HG02642 (cell line): ENCODE results near the gene NUDT4.
A peak's percentile ranks its signal among the peaks of the same experiment; 100 is the strongest.
"Not testable (repeated sequence)": the region's sequence is repeated elsewhere in the genome, so short reads cannot be mapped to it uniquely, and the experiment has no call there.

Source experiments
- ATAC-seq: cut with Tn5 transposase; IDR thresholded peaks from one replicate; pipeline ENCODE4 v1.9.1; 2021; ENCODE audit warnings: mild to moderate bottlenecking; ENCODE audit not compliant: unreplicated experiment, poor library complexity

The NUDT4 gene

DNA sequence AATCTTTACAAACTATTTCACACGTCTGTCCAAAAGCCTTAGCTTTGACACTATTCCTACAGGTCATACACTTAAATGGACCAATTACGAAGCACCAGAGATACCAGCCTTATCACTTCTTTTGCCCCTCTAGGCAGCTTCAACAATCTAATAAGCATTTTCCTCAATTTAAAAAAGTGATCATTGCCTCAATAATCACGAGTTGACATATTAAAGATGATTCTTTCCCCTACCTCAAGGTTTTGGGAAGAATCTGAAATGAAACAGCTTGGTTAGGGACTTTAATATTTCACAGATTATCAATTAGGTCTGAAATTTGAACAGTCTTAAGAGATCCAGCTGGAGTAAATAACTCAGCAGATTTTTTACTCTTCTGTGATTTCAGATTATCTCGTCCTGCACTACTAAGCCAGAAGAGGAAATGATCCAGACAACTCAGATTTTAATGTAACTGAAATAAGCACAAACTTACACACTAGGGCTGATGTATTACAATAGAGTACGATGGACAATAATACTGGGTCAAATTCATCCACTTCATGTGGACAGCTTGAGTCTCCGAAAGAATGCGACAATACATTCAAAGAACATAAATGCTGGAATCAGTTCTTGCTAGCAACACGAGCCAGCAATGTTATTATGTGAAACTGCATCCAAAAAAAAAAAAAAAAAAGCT, 48.1 kb downstream of the NUDT4 start:
- peak; percentile 20 for ATAC-seq

DNA sequence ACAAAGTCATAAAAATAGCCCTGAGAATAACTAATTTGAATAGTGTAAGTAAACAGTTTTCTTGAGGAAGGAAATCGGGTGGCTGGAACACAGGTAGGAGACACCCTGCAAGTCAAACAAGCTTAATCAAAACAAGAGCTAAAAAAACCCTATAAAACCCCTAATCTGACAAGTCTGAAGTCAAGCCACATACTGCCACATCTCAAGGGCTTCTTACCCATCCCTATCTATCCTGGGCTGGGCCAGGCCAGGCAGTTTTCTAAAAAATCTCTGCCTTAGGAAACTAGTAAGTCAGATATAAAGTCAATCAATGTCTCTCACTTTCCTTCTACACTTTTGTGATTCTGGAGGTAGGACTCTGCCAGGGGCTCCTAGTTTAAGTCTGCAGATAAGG, 48.7 kb downstream of the NUDT4 start:
- peak; percentile 44 for ATAC-seq

DNA sequence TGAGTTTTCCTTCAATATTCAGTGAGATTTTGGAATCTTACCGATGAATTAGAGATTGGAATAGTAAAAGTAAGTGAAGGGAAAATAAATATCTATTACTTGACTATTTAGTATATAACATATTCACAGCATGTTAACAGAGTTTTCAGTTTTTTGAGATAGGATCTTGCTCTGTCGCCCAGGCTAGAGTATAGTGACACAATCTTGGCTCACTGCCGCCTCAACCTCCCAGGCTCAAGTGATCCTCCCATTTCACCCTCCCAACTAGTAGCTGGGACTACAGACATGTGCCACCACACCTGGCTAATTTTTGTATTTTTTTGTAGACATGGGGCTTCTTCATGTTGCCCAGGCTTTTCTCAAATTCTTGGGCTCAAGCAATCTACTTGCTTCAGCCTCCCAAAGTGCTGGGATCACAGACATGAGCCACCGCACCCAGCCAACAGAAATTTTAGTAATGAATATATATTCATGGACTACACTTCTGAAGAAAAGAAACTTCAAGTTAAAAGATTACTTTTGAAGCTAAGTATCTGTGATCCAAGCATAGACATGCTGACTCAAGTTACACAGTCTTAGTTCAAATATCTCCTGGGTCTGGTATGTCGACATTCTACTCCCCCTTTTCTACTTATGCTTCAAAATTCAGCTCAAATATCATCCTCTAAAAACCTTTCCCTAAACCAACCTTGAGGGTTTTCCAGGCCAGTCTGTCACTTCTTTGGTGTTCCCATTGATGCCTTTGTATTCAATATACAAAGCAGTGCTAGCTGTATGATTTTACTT, 50.2 kb downstream of the NUDT4 start:
- no peak for ATAC-seq

DNA sequence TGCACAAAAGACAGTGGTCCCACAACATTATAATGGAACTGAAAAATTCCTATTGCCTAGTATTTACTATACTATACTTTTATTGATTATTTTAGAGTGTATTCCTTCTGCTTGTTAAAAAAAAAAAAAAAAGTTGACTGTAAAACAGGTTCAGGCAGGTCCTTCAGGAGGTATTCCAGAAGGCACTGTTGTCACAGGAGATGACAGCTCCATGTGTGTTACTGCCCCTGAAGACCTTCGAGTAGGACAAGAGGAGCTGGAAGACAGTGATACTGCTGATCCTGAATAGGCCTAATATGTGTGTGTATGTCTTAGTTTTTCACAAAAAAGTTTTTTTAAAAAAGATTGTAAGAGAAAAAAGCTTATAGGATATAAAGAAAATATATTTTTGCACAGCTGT, 51.7 kb downstream of the NUDT4 start:
- ATAC-seq: no peak

DNA sequence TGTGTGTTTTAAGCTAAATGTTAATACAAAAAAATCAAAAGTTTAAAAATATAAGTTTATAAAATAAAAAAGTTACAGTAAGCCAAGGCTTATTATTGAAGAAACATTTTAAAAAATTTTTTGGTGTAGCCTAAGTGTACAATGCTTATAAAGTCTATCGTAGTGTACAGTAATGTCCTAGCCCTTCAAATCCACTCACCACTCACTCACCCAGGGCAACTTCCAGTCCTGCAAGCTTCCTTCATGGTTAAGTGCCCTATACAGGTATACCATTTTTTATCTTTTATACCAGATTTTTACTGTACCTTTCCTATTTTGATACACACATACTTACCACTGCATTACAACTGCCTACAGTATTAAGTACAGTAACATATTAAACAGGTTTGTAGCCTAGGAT, 52.1 kb downstream of the NUDT4 start:
- no peak for ATAC-seq

DNA sequence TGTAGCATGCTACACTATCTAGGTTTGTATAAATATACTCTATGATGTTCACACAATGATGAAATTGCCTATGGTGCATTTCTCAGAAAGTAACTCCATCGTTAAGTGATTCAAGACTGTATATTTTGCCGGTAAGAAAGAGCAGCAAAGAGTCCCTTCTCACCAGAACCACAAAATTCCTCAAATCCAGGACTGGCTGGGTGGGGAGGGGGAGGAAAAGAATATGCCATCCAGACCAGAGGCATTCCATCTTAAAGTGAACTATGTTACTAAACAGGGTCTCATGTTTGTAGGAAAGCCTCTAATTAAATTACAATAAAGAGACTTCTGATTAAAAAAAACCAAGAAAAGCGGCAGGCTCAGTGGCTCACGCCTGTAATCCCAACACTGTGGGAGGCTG, 52.6 kb downstream of the NUDT4 start:
- no peak for ATAC-seq

DNA sequence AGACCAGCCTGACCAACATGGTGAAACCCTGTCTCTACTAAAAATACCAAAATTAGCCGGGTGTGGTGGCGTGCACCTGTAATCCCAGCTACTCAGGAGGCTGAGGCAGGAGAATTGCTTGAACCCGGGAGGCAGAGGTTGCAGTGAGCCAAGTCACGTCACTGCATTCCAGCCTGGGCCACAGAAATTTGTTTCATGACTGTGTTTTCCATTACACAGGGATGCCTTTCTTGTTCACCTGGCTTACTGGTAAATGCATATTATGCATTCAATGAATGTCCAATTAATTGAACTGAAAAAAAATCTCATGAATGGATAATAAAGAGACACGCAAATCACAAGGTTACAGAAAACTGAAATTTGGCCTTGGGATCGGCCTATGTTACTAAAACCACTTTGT, 54.3 kb downstream of the NUDT4 start:
- ATAC-seq: not testable (repeated sequence)

DNA sequence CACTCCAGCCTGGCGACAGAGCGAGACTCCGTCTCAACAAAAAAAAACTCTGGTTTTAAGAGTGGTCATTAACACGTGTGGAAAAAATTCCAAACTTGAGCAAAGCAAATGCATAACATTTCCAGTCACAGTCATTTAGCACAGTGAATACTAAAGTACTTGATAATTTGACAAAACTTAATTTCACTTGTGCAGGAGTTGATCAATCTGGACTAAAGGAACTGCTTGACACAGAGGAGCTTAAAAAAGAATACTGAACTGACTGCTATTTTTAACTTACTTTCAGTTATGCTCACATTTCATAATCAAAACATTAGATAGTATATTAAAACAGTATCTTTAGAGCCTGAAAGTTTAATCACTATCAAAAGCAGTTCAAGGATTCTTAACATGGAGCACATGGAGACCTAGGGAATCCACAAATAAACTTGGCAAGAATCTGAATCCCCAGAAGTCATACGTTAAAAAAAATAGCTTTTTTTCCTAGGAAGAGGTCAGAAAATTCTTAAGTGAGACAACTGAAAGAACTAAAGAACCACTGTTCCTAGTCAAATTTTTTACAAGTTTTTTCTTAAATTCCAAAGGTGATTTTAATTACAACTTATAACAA, 56.6 kb downstream of the NUDT4 start:
- no peak for ATAC-seq

DNA sequence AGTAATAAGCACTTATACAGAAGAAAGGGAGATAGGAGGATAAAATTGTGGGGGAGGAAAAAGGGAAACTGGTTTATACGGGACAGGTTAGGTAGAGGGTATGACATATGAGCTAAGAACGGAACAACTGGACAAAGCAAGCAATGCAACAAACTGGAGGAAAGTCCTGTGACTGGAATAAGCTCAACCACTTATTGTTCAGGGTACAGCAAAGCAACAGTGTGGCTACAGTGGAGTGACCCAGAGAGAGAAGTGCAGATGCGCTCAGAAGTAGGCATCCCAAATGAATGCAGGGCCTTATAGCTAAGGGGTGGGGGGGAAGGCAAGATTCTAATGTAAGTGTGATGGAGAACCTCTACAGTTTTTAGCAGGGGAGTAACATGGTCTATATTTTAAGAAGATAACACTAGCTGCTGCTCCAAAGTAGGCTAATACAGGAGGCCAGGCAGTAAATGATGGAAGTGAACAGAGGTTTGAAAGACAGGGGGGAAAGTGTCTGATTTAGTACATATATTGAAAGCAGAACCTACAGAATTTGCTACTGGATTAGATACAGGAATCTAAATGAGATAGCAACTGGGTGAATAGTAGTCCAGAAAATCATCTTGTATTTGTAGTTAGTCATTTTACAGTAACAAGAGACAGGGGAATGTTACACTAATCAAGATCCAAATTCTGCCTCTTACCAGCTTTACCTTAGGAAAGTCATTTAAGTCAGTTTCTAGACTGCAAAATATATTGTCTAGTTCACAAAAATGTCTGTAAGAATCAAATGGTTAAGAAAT, 60.7 kb downstream of the NUDT4 start:
- ATAC-seq: no peak

DNA sequence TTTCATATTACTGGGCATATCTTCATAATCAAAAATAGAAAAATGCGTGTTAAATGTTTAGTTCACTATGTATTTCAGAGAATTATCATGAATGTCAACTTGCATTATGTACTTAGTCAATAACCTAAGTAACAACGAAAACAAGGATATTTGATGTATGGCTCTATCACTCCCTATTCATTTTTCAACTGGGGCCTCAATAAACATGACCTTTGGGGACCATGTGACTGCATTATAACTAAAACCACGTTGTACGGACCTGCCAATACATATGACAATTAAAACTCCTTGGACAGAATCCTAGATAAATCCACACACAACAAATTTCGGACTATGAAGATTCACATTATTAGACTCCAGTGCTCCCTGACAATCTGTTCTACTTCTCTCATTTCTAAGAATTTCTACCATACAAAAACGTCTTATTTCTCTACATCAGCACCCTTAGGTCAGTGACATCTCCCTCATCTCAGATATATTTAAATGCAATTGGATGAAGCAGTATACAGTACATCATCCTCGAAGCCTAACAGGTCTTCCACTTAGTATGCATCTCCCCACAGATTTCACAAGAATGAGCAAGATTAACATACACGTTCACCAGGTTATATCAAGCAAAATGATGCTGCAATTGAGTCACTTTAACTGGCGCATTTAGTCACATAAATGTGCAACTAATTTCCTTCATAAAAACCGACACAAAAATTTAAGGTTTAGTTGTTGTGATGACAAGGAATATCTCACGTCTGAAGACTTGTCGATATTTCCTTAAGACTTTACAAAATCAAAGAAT, 62.5 kb downstream of the NUDT4 start:
- no peak for ATAC-seq

DNA sequence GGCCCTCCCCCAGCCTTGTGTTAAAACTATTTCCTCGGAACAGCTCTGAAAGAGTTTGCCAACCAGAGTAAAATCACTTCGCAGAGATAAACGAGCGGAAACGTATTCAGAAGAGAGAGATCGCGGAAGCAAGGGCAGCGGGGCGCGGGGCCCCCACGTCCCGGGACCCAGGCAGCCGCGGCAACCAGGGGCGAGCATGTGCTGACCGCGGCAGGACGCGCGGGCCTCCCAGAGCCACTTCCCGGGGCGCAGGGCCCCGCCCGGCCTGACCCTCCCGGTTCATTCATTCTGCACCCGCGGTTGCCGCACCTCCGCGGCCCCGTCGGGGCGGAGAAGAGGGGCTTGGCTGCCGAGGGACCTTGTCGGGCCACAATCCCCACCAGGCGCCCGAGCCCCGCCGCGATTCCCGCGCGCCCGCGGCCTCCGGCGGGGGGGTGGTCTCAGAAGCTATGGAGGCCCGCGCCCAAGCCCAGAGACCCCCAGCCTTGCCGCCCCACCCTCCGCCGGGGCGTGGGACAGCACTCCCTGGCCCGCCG, 63.4 kb downstream of the NUDT4 start:
- ATAC-seq: peak; percentile 5

DNA sequence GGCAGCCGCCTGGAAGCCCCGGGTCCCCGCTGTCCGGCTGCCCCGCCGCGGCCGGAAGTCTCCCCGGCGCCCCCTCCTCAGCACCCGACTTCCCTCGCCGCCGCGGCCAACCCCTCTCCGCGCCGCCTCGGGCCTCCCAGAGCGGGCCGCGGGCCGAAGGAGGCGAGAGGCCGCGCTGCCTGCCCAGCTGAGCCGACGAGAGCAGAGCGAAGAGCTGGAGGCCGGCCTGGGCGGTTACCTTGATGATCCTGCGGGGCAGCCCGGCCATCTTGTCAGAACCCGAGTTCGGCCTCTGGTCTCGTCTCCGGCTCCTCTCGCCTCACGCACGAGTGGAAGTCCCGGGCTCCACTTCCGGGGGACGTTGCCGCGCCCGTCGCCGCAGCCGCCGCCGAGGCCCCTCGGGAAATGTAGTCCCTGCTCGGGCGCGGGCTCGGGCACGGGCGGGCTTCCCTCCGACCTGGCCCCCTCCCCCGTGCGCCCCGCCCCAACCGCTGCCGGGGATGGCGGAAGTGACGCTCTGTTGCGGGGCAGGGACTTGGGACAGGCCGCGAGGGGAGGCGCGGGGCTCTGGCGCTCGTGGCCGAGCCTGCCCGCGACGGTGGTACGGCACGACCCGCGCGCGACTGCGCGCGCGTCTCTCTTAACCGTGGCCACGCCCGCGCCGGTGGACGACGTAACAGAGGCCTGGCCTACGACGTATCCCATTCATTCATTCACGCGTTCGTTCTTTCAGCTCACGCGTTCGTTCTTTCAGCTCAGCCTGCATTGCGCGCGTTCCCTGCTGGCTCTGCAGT, 64.1 kb downstream of the NUDT4 start, which contains the start of gene UBE2N:
UBE2N (minus strand) TSS at position 331 of the 794 bp plus-strand sequence; CDS start at position 268, 63 bp downstream.
- peak; percentile 87 for ATAC-seq

DNA sequence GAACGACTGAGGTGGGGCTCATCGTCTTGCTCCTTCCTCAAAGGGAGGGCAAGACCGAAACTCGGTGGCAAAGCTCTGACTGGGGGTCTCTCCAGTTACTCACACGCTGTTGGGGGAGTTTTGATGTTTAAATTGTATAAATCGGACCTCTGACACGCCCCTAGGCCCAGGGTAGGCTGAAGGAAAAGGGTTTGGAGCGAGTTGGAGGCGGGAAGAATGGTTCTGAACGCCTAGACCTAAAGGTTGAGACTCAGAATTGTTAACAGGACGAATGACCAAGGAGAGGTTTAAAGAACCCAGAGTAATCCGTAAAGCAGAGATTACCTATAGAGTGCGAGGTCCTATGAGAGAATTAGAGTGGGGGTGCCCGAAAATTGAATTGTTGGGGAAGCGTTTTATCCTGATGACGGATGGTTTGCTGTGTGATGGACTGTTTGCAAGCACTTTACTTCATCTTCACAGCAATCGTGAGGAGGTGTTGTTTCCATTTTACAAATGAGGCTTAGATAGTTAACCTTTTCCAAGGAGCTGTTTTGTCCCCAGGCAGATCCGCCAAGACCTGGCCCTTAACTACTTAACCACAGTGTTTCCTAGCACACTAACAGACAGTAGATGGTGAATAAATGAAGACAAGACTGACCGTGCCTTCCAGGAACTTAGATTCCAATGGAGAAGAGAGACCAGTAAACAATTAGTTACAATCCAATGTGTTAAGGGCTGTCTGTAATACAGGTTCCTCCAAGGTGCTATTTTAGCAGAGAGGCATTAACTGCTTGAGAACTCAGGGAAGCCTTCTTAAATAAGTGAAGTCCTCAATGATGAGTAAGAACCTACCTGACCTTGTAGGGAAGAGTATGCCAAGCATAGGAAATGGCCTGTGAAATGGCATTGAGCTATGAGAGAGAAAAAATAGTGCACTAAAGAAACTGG, 65.0 kb downstream of the NUDT4 start:
- ATAC-seq: no peak

DNA sequence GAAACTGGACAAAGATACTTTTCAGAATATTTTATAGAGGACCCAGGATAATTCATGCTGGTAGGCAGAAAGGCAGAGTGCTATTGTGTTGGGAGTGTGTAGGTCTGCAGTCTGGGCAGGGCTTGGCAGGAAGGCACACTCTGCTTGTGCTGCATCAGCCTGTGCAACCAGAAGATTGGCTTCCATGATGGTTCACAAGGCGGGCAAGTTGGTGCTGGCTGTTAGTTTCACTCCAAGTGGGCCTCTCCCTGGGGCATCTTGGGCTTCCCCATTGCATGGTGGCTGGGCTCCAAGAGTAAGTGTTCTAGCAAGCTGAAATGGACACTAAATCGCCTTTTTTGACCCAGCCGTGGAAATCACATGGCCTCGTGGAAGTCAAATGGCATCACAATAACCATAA, 65.9 kb downstream of the NUDT4 start:
- ATAC-seq: no peak

DNA sequence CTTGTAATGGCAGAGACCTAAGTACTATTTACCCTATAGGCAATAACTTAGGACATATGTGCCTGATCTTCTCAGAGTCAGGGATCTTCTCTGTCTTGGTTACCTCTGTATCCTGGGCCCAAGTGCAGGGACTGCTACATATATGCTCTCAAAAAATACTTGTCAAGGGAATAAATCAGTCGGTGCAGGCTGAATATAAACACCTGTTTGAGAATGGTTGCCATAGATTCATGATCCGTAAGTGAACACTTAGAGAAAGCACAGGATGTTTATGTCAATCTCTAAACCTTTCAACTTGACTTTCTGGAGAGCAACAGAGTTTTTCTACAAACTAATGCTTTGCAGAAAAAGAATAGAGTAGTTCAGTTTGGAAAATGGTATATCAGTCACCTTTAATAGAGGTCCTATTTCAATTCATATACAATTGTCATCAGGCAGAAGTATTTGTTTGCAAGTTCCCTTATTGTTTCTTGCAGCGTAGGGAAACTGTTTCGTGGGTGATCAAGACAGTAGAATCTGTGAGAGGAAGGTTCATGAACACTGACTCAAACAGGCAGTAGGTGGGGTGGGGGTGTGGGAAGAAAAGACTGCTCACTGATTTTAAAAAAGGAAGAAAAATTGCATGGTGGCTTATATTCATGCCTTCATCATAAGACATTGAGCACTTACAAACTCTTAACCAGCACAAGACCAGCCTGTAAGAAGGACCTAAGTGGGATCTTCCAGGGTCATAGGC, 70.0 kb downstream of the NUDT4 start:
- no peak for ATAC-seq

DNA sequence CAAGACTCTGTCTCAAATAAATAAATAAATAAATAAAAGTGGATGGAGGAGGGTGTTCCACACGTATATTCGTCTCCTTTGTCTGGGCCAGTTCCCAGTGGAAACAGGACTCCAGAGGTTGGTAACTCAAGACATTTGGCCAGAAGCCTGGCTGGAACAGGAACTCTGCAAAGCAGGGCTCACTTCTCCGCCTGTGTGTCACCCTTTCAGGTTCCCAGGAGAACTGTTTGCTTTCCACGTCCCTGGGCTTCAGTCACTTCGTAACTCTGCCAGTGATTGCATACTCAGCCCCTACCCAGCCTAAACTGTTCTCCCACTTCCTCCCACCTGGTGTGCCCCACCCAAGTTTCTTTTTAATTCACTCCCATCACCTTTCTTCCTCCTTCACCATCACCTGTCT, 71.1 kb downstream of the NUDT4 start:
- no peak for ATAC-seq

DNA sequence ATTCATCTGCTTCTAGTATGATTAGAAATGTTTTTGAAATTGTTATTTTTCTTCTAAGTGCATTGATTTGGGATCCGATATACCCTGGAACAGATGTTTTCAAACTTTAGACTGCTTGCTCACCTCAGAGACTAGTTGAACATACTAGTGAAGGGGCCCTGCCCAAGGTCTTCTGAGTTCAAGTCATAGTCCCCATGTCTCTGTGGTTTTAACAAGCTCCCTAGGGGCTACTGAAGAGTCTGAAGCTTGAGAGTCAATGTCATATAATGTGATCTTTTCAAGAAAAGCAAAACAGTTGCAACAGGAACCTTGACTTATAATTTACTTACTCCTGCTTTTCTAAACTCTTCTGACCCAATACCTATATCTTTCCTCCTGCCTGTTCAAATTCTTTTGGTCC, 71.6 kb downstream of the NUDT4 start:
- ATAC-seq: peak; percentile 76
